ENCODE results near the gene AGBL3.
"Not testable (repeated sequence)": the region's sequence is repeated elsewhere in the genome, so short reads cannot be mapped to it uniquely, and the experiment has no call there.

Gene AGBL3

DNA sequence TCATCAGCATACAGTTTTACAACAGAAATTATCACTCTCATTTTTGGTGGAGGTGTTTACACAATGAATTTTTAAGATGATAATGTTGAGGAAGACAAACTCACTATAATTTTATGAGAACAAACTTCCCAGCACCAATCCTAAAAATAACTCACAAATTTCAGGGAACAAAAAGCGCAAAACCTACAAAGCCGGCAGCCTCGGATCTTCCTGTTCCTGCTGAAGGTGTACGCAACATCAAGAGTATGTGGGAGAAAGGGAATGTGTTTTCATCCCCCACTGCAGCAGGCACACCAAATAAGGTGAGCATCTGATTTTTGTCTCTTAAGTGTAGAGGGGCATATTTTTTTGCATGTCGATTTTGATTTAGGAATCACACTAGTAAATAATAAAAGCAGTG is 26.5 kb upstream of the AGBL3 start:
- no peak for DNase-seq (ENCODE audit: low spot score)
- TF ChIP-seq, protein P1, sequence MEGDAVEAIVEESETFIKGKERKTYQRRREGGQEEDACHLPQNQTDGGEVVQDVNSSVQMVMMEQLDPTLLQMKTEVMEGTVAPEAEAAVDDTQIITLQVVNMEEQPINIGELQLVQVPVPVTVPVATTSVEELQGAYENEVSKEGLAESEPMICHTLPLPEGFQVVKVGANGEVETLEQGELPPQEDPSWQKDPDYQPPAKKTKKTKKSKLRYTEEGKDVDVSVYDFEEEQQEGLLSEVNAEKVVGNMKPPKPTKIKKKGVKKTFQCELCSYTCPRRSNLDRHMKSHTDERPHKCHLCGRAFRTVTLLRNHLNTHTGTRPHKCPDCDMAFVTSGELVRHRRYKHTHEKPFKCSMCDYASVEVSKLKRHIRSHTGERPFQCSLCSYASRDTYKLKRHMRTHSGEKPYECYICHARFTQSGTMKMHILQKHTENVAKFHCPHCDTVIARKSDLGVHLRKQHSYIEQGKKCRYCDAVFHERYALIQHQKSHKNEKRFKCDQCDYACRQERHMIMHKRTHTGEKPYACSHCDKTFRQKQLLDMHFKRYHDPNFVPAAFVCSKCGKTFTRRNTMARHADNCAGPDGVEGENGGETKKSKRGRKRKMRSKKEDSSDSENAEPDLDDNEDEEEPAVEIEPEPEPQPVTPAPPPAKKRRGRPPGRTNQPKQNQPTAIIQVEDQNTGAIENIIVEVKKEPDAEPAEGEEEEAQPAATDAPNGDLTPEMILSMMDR (IDR thresholded peaks at IDR 0.05; ENCODE audit: borderline replicate concordance, control extremely low read depth, extremely low read depth, insufficient read depth, missing control alignments): no peak
- in situ Hi-C loops (cut with MboI; ENCODE audit: low sequenced_read_pairs, unreplicated experiment): no loop called here

DNA sequence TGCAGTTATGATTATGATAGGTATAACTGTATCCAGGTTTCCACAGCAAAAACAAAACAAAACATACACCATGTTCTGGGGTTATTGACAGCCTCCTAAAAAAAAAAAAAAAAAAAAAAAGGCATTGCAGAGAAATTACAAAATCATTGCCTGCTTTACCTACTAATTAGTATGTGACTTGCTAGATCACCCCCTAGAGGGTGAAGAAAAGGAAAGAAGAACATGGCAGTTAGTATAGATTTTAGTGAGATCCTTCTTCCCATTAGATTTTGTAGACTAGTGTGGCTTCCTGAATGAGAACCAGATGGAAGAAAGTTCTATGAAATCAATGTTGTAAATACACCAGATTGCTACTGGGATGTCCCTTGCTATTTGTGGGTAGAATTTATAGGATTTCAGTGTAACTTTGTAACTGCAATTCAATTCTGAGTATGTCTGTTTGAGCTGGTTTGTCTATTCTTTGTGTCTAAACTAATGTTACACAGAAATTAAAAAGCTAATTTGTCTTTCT is 24.0 kb upstream of the AGBL3 start:
- in situ Hi-C loops (cut with MboI; ENCODE audit: low sequenced_read_pairs, unreplicated experiment): no loop called here
- TF ChIP-seq, protein P1 (IDR thresholded peaks at IDR 0.05; ENCODE audit: borderline replicate concordance, control extremely low read depth, extremely low read depth, insufficient read depth, missing control alignments): no peak
- no peak for DNase-seq (ENCODE audit: low spot score)

DNA sequence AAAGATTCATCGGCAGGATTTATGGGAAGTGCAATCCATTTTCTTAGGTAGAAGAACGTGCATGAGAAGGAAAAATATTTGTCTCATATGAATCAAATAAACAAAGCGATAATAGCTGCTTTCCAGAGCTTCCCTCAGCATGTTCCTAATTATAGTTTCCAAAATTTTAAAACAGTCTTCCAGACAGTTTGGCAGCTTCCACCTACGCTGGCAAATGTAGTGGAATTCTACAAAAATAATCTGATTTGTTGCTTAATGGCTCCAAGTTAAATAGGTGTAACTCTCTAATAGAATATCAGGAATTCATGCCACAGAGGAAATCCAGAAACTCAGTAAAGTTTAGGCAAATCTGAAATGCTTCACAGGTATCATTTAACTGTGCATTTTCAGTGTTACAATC is 23.3 kb upstream of the AGBL3 start:
- TF ChIP-seq, protein P1 (IDR thresholded peaks at IDR 0.05; ENCODE audit: borderline replicate concordance, control extremely low read depth, extremely low read depth, insufficient read depth, missing control alignments): no peak
- no peak for DNase-seq (ENCODE audit: low spot score)
- in situ Hi-C loops (cut with MboI; ENCODE audit: low sequenced_read_pairs, unreplicated experiment): no loop called here

GRCh38 chr7:134966691-134967090 is 19.6 kb upstream of the AGBL3 start:
- no peak for DNase-seq (ENCODE audit: low spot score)
- in situ Hi-C loops (cut with MboI; ENCODE audit: low sequenced_read_pairs, unreplicated experiment): no loop called here
- TF ChIP-seq, protein P1 (IDR thresholded peaks at IDR 0.05; ENCODE audit: borderline replicate concordance, control extremely low read depth, extremely low read depth, insufficient read depth, missing control alignments): no peak

- DNase-seq (ENCODE audit: low spot score): no peak
- TF ChIP-seq, protein P1 (IDR thresholded peaks at IDR 0.05; ENCODE audit: borderline replicate concordance, control extremely low read depth, extremely low read depth, insufficient read depth, missing control alignments): no peak
- in situ Hi-C loops (cut with MboI; ENCODE audit: low sequenced_read_pairs, unreplicated experiment): no loop called here
Measured at GRCh38 chr7:134968110-134968509, 18.2 kb upstream of the AGBL3 start.

GRCh38 chr7:134981645-134982044 is 4.7 kb upstream of the AGBL3 start:
- in situ Hi-C loops (cut with MboI; ENCODE audit: low sequenced_read_pairs, unreplicated experiment); DNase-seq (ENCODE audit: low spot score): not testable (repeated sequence)

- in situ Hi-C loops (cut with MboI; ENCODE audit: low sequenced_read_pairs, unreplicated experiment): no loop called here
- no peak for DNase-seq (ENCODE audit: low spot score)
- TF ChIP-seq, protein P1 (IDR thresholded peaks at IDR 0.05; ENCODE audit: borderline replicate concordance, control extremely low read depth, extremely low read depth, insufficient read depth, missing control alignments): no peak
Measured at GRCh38 chr7:134985894-134986362, 380 bp upstream of the AGBL3 start.
